GM12891 (cell line): ENCODE measurements around the gene CDH4.

ENCODE experiments used
- DNase-seq: peaks from one replicate; pipeline ENCODE4 v3.0.0; 2011; ENCODE audit warnings: low spot score; ENCODE audit not compliant: insufficient read length
- FAIRE-seq: peaks from 2 replicates; lab custom pipeline; 2011; peaks lifted over from hg19 to GRCh38; lab: Jason Lieb, UNC
- PAX5 ChIP-seq: IDR thresholded peaks from 2 replicates; pipeline ENCODE4 v1.6.1; 2011; ENCODE audit warnings: low read length, moderate library complexity, mild to moderate bottlenecking; ENCODE audit not compliant: insufficient read depth, severe bottlenecking
- POLR2A ChIP-seq: IDR thresholded peaks from 2 replicates; pipeline ENCODE4 v1.6.1; 2011; ENCODE audit warnings: low read depth, low read length, control low read depth
- POLR2AphosphoS5 ChIP-seq: IDR thresholded peaks from 2 replicates; pipeline ENCODE4 v1.6.1; 2011; ENCODE audit warnings: low read depth, low read length, control low read depth
- POU2F2 ChIP-seq: IDR thresholded peaks from 2 replicates; pipeline ENCODE4 v1.6.1; 2011; ENCODE audit warnings: low read depth, mild to moderate bottlenecking, control low read depth, low read length, moderate library complexity
- SPI1 ChIP-seq: IDR thresholded peaks from 2 replicates; pipeline ENCODE4 v1.6.1; 2011; ENCODE audit warnings: low read depth, low read length, control low read depth
- TAF1 ChIP-seq: IDR thresholded peaks from 2 replicates; pipeline ENCODE4 v1.6.1; 2011; ENCODE audit warnings: low read depth, low read length, control low read depth

Gene CDH4

GRCh38 chr20:61868466-61869090 lies 616.5 kb downstream of the CDH4 start:
- DNase-seq (no peak), FAIRE-seq (no peak)
- TF ChIP-seq POLR2A (no peak), POLR2AphosphoS5 (no peak), PAX5 (no peak), POU2F2 (no peak), SPI1 (no peak), TAF1 (no peak)

GRCh38 chr20:61869750-61870507 lies 617.9 kb downstream of the CDH4 start:
- DNase-seq, result no peak
- no peak for TF ChIP-seq POLR2AphosphoS5
- TF ChIP-seq PAX5, result no peak
- no peak for FAIRE-seq

DNA sequence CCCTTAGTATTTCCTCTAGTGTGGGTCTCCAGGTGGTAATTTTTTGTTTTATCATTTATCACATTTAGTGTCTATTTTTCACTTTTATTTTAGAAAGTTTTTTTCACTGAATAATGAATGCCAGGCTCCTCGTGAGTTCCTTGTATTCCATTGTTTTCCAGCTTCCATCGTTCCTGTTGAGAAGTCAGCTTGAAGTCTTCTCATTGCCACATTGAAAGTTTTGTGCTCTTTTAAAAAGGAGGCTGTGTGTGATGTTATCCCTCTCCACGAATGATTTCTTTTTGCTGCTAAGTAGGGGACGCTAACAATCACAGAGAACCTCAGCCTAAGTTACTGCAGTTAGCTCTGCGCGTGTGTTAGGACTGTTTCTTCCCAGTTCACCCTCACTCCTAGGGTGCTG lies 619.1 kb downstream of the CDH4 start:
- TF ChIP-seq SPI1, result no peak
- TF ChIP-seq POU2F2, result no peak
- no peak for TF ChIP-seq POLR2AphosphoS5
- TF ChIP-seq PAX5, result no peak
- TF ChIP-seq POLR2A, result no peak
- no peak for TF ChIP-seq TAF1
- no peak for FAIRE-seq

DNA sequence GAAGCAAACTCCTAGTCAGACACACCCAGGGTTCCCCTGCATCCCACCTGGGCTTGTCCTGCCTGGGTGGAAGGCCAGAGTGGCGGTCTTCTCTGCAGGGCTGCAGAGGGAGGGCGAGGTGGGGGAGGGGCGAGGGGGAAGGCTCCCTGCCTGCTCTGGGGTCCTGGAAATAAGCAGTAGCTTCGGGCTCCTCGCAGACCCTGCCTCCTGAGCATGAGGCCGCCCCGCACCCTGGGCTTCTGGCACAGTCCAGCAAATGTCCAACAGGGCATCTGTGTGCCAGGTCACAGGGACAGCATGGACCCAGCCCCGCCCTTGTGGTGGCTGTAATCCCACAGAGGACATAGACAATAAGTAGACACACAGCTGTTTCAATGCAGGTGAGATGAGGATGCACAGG lies 619.9 kb downstream of the CDH4 start:
- TF ChIP-seq POLR2A (no peak), PAX5 (no peak), POU2F2 (no peak), TAF1 (no peak), POLR2AphosphoS5 (no peak), SPI1 (no peak)
- no peak for DNase-seq
- FAIRE-seq, result no peak

More for the DNA sequence above, 619.1 kb downstream of the CDH4 start:
- DNase-seq, result no peak

DNA sequence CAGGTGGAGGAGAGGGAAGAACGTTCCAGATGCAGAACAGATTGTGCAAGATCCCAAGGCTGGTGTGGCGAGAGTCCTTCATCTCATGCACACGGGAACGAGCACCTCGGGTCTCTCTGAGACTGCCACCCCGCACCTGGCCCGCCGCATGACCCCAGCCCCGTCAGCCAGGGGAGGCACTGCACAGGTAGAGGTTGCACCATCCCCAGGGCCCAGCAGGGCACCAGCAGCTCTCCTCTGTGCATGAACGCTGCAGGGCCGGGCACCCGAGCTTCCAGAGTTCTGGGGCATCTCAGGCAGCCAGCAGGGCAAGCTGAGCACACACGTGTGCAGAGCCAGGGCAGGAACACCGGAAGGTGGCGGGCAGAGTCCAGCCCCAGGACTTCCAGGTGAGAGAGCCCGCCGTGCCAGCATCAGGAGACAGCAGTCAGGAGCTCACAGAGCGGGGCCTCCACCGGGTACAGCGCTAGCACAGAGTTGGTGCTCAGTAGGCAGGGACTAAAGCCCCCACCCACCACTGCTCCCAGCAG lies 620.4 kb downstream of the CDH4 start:
- no peak for TF ChIP-seq SPI1
- TF ChIP-seq PAX5, result no peak
- TF ChIP-seq POLR2A, result no peak
- TF ChIP-seq POU2F2, result no peak
- no peak for TF ChIP-seq POLR2AphosphoS5
- no peak for TF ChIP-seq TAF1
- no peak for FAIRE-seq
- DNase-seq, result no peak

- DNase-seq, result no peak
- TF ChIP-seq POLR2AphosphoS5 (no peak), POLR2A (no peak), TAF1 (no peak), SPI1 (no peak), PAX5 (no peak), POU2F2 (no peak)
- FAIRE-seq, result no peak
Measured at GRCh38 chr20:61873651-61874420, 621.8 kb downstream of the CDH4 start.

GRCh38 chr20:61874421-61875068 lies 622.5 kb downstream of the CDH4 start:
- FAIRE-seq, result no peak
- TF ChIP-seq SPI1, result no peak
- DNase-seq, result no peak

- no peak for TF ChIP-seq POLR2AphosphoS5
- TF ChIP-seq SPI1, result no peak
- no peak for TF ChIP-seq POU2F2
- TF ChIP-seq PAX5, result no peak
- no peak for TF ChIP-seq POLR2A
- no peak for TF ChIP-seq TAF1
- no peak for FAIRE-seq
- no peak for DNase-seq
Measured at GRCh38 chr20:61875221-61875885, 623.3 kb downstream of the CDH4 start.
